HG03342 (cell line): ENCODE results near the gene ALKBH5.

ENCODE experiments used
- ATAC-seq: cut with Tn5 transposase; IDR thresholded peaks from one replicate; pipeline ENCODE4 v1.9.1; 2021; ENCODE audit warnings: mild to moderate bottlenecking, moderate library complexity; ENCODE audit not compliant: unreplicated experiment

Gene ALKBH5

DNA sequence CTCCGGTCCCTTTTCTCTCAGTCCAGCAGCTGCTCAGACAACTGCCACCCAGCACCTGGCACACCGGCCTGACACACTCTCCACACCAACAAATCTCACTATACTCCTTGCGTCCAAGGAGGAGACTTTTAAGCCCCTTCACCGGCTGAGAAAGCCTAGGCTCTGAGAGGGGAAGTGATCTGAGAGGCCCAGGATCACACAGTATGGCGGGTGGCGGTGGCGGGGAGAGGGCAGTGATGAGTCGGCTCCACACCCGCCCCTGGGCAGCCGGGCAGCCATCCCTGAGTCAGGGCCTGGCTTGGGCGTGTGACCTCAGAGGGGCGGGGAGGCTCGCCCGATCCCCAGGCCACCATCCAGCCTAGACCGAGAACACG is 74.3 kb downstream of the ALKBH5 start:
- ATAC-seq: no peak

DNA sequence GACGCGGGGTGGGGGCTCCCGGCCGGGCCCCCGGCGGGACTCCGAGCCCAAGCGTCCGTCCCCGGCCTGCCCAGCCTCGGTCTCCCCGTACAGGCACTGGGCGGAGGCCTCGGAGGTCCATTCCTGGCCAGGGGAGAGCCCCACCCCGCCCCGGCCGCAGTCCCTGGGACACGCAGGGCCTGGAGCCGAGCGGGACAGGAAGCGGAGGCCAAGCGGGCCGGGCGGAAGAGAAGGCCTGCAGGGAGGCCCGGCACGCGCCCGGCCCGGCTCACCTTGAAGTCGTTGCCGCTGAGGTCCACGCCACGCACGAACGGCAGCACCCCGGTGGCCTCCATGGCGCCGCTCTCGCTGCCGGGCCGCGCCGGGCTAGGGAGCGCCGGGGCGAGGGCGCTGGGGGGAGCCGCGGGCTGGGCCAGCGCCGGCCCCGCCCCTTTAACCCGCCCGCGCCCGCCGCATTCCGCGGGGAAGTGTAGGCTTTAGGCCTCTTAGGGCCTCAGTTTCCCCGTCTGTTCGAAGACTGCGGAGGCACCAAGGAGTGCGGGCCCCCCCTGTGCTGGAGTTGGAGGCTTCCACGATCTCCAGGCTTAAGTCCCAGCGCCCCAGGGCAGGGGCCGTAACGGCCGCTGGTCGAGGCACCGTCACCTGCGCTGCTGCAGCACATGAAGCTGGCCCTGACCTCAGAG is 74.9 kb downstream of the ALKBH5 start, which contains the start of gene FLII:
Gene FLII, minus strand, starts transcription at position 383 of the 683 bp plus-strand sequence. Its CDS starts 48 bp downstream, at position 335.
- ATAC-seq: peak; percentile 26
